T-helper 1 cell (primary cell): ENCODE data around the gene PRSS21.

Experiments used
- DNase-seq, 5 donors: peaks; one replicate each; pipeline ENCODE4 v3.0.0-alpha.2; 2012 to 2020

The PRSS21 gene

GRCh38 chr16:2846511-2847310, 29.7 kb downstream of the PRSS21 start:
- DNase-seq, result no peak

- no peak for DNase-seq
These were observed 32.1 kb downstream of the PRSS21 start for GRCh38 chr16:2848933-2849725.

GRCh38 chr16:2852003-2852730, 35.1 kb downstream of the PRSS21 start:
- DNase-seq, result no peak

- DNase-seq, result no peak
These were observed 35.9 kb downstream of the PRSS21 start for GRCh38 chr16:2852731-2853507.

- DNase-seq, result no peak
These were observed 36.6 kb downstream of the PRSS21 start for GRCh38 chr16:2853531-2854073.

GRCh38 chr16:2854700-2855309, 37.8 kb downstream of the PRSS21 start:
- DNase-seq, result no peak

GRCh38 chr16:2855536-2855935, 38.5 kb downstream of the PRSS21 start:
- no peak for DNase-seq

GRCh38 chr16:2856061-2856670, 39.1 kb downstream of the PRSS21 start:
- DNase-seq, result no peak

GRCh38 chr16:2856686-2857450, 39.8 kb downstream of the PRSS21 start:
- DNase-seq, result no peak

- DNase-seq, result no peak
These were observed 40.6 kb downstream of the PRSS21 start, which contains the start of gene PRSS22 for GRCh38 chr16:2857451-2858244. PRSS22 (minus strand) TSS chr16:2858170; CDS start chr16:2858104, 66 bp downstream.

- no peak for DNase-seq
These were observed 41.4 kb downstream of the PRSS21 start for GRCh38 chr16:2858245-2859025.

GRCh38 chr16:2859686-2860265, 42.7 kb downstream of the PRSS21 start:
- no peak for DNase-seq

- no peak for DNase-seq
These were observed 44.0 kb downstream of the PRSS21 start for GRCh38 chr16:2860826-2861567.

GRCh38 chr16:2865651-2866050, 48.6 kb downstream of the PRSS21 start:
- DNase-seq, result no peak

GRCh38 chr16:2866431-2866830, 49.4 kb downstream of the PRSS21 start:
- no peak for DNase-seq

GRCh38 chr16:2867661-2867986, 50.6 kb downstream of the PRSS21 start:
- no peak for DNase-seq

- DNase-seq, result peak; percentile 85 to 95 (median 91)
These were observed 51.2 kb downstream of the PRSS21 start for GRCh38 chr16:2867987-2868789.
